Spleen (tissue), 11 donors: ENCODE measurements around the gene SLC25A1. TPM values are rescaled to one million over a fixed set of nuclear protein-coding genes. Genes with fewer than 3 reads are reported as not detected.

ENCODE experiments used
- DNase-seq: peaks from one replicate; pipeline ENCODE4 v3.0.0-alpha.2; 2020
- H3K27ac ChIP-seq, 8 donors: fragments of 200-600 bp; sonication (generic) in 7 of 8; 1 replicate in 4 of 8; 2 replicates in 4 of 8; pipeline versions ENCODE4 v1.5.0 to v1.8.0; 2016 to 2021; ENCODE audit warnings: inconsistent platforms in 4 of 8, mild to moderate bottlenecking in 4 of 8, moderate library complexity in 1 of 8
- H3K27me3 ChIP-seq, 7 donors: fragments of 200-600 bp; sonication (generic) in 6 of 7; replicated peaks in 1 of 7; 1 replicate in 4 of 7; 2 replicates in 3 of 7; pipeline versions ENCODE4 v1.5.0 to v1.8.0; 2016 to 2021; ENCODE audit warnings: inconsistent platforms in 3 of 7, mild to moderate bottlenecking in 1 of 7
- H3K36me3 ChIP-seq, 6 donors: fragments of 200-600 bp; sonication (generic) in 5 of 6; 1 replicate in 4 of 6; 2 replicates in 2 of 6; pipeline versions ENCODE4 v1.5.0 to v1.8.0; 2016 to 2021; ENCODE audit warnings: inconsistent platforms in 2 of 6
- H3K4me1 ChIP-seq, 6 donors: fragments of 200-600 bp; sonication (generic) in 5 of 6; 1 replicate in 3 of 6; 2 replicates in 3 of 6; pipeline versions ENCODE4 v1.5.0 to v1.8.0; 2016 to 2021; ENCODE audit warnings: inconsistent platforms in 3 of 6
- H3K4me3 ChIP-seq, 8 donors: fragments of 200-600 bp; sonication (generic) in 7 of 8; 1 replicate in 4 of 8; 2 replicates in 4 of 8; pipeline versions ENCODE4 v1.5.0 to v1.8.0; 2016 to 2021; ENCODE audit warnings: inconsistent platforms in 4 of 8, mild to moderate bottlenecking in 4 of 8, moderate library complexity in 2 of 8
- H3K9me3 ChIP-seq, 8 donors: fragments of 200-600 bp; sonication (generic) in 7 of 8; 1 replicate in 4 of 8; 2 replicates in 4 of 8; pipeline versions ENCODE4 v1.5.0 to v1.8.0; 2016 to 2021; ENCODE audit warnings: inconsistent platforms in 4 of 8
- POLR2A ChIP-seq, 3 donors: fragments of 450-650 bp; IDR thresholded peaks; one replicate each; pipeline ENCODE4 v1.5.1; 2017; ENCODE audit warnings: antibody characterized with exemption in 3 of 3, mild to moderate bottlenecking in 1 of 3
- POLR2AphosphoS5 ChIP-seq, 3 donors: sonication (generic); formaldehyde crosslinking; IDR thresholded peaks; one replicate each; pipeline ENCODE4 v1.5.1; 2017; ENCODE audit warnings: antibody characterized with exemption in 3 of 3
- WGBS, 5 donors: extraction: QIAGEN DNeasy Blood & Tissue Kit in 3 of 5; methylation state at CpG; one replicate each; pipeline versions ENCODE4 v1.1.5 to v1.1.7; 2013 to 2018; 5-methylcytosine and 5-hydroxymethylcytosine counted together
- intact Hi-C: fragments of 100-400 bp; cut with DNase I; formaldehyde crosslinking; loops from one replicate; pipeline ENCODE4 v1.15.0; 2023; ENCODE audit warnings: low total_unique reads
- polyA plus RNA-seq, 3 donors: library from polyadenylated mRNA; stranded (reverse); fragments of 200-250 nt; gene quantifications; one replicate each; pipeline ENCODE4 v1.2.1, GENCODE V29; 2013
- total RNA-seq, 7 donors: library from RNA; depleted of rRNA in 3 of 7; stranded (reverse); fragments of >200 nt in 3 of 7; fragmentation: NEBNext Ultra II Directional in 4 of 7; extraction: Animal tissue kit (Norgen Biotek cat#: 25700) in 4 of 7; gene quantifications; one replicate each; pipeline versions ENCODE4 v1.1.0 to v1.2.1, GENCODE V29; 2016 to 2021
- TF ChIP-seq, protein P1 (sequence below), 11 experiments: fragments of 200-600 bp in 7 of 11; fragments of 450-650 bp in 4 of 11; sonication (generic) in 4 of 11; IDR thresholded peaks in 8 of 11; conservative IDR thresholded peaks in 3 of 11; 1 replicate in 7 of 11; 2 replicates in 4 of 11; pipeline versions ENCODE4 v1.4.0 to v1.8.0; 2016 to 2021; ENCODE audit warnings: antibody characterized with exemption in 11 of 11, inconsistent platforms in 4 of 11, mild to moderate bottlenecking in 1 of 11
- donor health status: healthy with polysubstance abuse.
- donor health status: DM: no; HTN: no; CAD: no; lungs with moderate emphysema.
- donor health status: DM: no; HTN: no; CAD: no.
- donor health status: Bipolar disorder and iron deficiency.
- donor health status: healthy.
- donor health status: DM: no; HTN: no; CAD: no.
- donor health status: DM: yes; HTN: yes; CAD: no.

SLC25A1 gene
- total and polyA plus RNA-seq, 10 donors: 23.5 to 59.7 (median 35.9) TPM

DNA sequence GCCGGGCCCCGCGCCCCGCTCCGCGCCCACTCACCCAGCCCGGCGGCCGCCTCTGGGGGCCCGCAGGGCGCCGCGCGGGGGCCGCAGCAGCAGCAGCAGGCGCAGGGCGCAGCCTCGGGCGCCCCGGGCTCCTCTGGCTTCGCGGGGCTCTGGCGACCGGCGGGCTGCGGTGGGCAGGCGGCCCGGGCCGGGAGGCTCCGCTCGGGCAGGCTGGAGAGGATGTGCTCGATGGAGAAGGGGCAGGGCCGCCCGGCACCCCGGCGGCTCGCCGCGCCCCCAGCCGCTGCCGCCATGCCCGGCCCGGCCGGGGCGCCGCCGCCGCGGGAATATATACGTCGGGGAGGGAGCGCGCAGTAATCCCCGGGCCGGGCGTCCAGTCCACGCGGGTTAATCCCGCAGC lies 28.5 kb downstream of the SLC25A1 start, which contains the start of gene GSC2:
Gene GSC2 (minus strand): TSS at position 302 of the 400 bp plus-strand sequence. CDS start 9 bp downstream, at position 293.
- TF ChIP-seq, protein P1, sequence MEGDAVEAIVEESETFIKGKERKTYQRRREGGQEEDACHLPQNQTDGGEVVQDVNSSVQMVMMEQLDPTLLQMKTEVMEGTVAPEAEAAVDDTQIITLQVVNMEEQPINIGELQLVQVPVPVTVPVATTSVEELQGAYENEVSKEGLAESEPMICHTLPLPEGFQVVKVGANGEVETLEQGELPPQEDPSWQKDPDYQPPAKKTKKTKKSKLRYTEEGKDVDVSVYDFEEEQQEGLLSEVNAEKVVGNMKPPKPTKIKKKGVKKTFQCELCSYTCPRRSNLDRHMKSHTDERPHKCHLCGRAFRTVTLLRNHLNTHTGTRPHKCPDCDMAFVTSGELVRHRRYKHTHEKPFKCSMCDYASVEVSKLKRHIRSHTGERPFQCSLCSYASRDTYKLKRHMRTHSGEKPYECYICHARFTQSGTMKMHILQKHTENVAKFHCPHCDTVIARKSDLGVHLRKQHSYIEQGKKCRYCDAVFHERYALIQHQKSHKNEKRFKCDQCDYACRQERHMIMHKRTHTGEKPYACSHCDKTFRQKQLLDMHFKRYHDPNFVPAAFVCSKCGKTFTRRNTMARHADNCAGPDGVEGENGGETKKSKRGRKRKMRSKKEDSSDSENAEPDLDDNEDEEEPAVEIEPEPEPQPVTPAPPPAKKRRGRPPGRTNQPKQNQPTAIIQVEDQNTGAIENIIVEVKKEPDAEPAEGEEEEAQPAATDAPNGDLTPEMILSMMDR (IDR thresholded peaks at IDR 0.05 in 8 of 11, conservative IDR thresholded peaks at IDR 0.05 in 3 of 11): no peak
- no peak for TF ChIP-seq POLR2AphosphoS5 (IDR thresholded peaks at IDR 0.05)
- 2 to 9% (median 4%) methylated on average over 9 to 59 of the region's 59 CpGs; no CpG with 5 or more reads in 1 of the 5 donors for WGBS, 5 donors
- peaks cover 6 to 78% (median 49%) of the 10 kb centered on the region in 7 donors for H3K27me3 ChIP-seq
- no peaks in the 10 kb centered on the region for H3K36me3 ChIP-seq
- intact Hi-C loops: loop anchor here (10.0 kb wide), 1 partner anchor 325 kb away; the partner anchor contains the start of genes CDC45 and UFD1
- H3K9me3 ChIP-seq: peaks cover 0 to 14% (median 0%) of the 10 kb centered on the region in 8 donors
- peak within 1 kb of the TSS; percentile 6 to 66 (median 37) for H3K4me3 ChIP-seq
- no peak for DNase-seq
- no peak within 1 kb of the TSS for H3K27ac ChIP-seq
- peaks cover 0 to 28% (median 15%) of the 10 kb centered on the region in 6 donors for H3K4me1 ChIP-seq

DNA sequence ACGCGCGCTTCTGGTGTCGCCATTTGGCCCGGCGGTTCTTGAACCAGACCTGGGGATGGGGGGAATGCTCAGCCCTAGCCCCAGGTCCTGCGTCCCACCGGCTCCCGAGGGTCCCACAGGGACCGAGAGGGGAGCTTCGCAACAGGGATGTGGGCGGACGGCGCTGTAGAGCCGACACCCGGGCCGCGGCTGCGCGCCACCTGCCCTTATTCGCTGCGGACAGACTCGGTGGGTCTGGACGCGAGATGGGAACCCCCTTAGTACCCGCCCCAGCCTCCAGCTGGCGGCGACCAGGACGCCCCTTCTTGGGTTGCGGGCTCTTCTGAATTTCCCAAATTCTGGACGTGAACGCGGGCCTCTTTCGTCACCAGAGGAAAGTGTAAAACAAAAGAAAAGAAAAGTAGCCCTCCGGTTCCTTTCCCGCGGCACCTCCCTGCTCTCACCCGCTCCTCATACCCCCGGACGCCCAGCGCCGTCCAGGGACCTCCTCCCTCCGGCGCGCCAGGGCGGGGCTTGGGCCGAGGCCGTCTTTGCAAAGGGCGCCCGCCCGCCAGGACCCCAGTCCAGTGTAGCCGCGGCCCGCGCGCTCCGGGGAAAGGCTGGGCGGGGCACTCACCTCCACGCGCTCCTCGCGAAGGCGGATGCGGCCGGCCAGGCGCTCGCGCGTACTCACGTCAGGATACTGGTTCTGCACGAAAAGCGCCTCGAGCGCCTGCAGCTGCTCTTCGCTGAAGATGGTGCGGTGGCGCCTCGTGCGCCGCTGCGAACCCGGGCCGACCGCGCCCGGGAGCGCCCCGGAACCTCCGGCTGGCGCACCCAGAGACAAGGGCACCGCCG lies 29.3 kb downstream of the SLC25A1 start:
- H3K4me3 ChIP-seq: peak overlapping the region; percentile 6 to 66 (median 37)
- 4 to 10% (median 4%) methylated on average over 14 to 92 of the region's 92 CpGs for WGBS, 5 donors

DNA sequence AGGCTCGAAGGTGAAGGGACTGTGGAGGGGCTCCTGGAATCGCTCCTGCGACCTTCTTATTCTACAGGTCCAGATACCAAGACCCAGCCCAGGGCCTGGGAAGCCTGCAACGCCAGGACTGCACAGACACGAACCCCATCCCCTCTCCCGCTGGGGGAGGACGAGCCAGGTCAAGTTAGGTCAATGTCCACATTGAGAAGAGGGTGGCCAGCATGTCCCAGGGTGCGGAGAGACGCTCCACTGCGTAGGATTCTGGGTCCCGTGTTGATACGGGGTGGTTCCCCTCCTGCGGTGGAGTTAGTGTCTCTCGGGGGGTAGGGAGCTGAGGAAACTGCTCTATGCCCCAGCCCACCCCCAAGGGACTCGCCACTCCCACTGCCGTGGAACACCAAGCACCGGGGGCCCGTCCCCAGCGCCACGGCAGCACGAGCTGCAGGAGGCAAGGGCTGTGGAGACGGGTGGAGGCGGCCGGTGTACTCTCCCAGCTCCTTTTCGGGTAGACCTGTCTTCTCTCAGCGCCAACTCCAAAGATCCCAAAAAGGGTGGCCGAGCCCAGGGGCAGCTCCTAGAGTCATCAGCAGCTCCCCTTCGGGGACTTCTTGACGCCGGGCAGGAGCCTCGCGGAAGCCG lies 30.0 kb downstream of the SLC25A1 start:
- peaks cover 0 to 7% (median 0%) of the 10 kb centered on the region in 8 donors for H3K9me3 ChIP-seq
- intact Hi-C loops: loop anchor here (10.0 kb wide), 1 partner anchor 326 kb away; the partner anchor contains the start of genes CDC45 and UFD1
- no peaks in the 10 kb centered on the region for H3K36me3 ChIP-seq
- H3K27ac ChIP-seq: no peak overlapping the region
- H3K4me1 ChIP-seq: peaks cover 5 to 40% (median 23%) of the 10 kb centered on the region in 6 donors
- peak; percentile 51 for DNase-seq
- peak overlapping the region in 6 of 8 donors; percentile 29 to 66 (median 38) for H3K4me3 ChIP-seq
- WGBS, 5 donors: 20 to 52% (median 42%) methylated on average over 1 to 33 of the region's 33 CpGs
- TF ChIP-seq POLR2A (IDR thresholded peaks at IDR 0.05) (no peak), POLR2AphosphoS5 (IDR thresholded peaks at IDR 0.05) (no peak)
- TF ChIP-seq, protein P1 (IDR thresholded peaks at IDR 0.05 in 8 of 11, conservative IDR thresholded peaks at IDR 0.05 in 3 of 11): no peak
- peaks cover 6 to 69% (median 49%) of the 10 kb centered on the region in 7 donors for H3K27me3 ChIP-seq

More for the DNA sequence above, 29.3 kb downstream of the SLC25A1 start:
- Histone ChIP-seq H3K9me3 (peaks cover 0 to 14% (median 0%) of the 10 kb centered on the region in 8 donors), H3K27ac (no peak overlapping the region), H3K27me3 (peaks cover 6 to 74% (median 49%) of the 10 kb centered on the region in 7 donors), H3K4me1 (peaks cover 0 to 33% (median 16%) of the 10 kb centered on the region in 6 donors), H3K36me3 (no peaks in the 10 kb centered on the region)
- TF ChIP-seq POLR2AphosphoS5 (IDR thresholded peaks at IDR 0.05) (no peak), POLR2A (IDR thresholded peaks at IDR 0.05) (no peak)
- TF ChIP-seq, protein P1 (IDR thresholded peaks at IDR 0.05 in 8 of 11, conservative IDR thresholded peaks at IDR 0.05 in 3 of 11): no peak
- DNase-seq: peak; percentile 76
- intact Hi-C loops: loop anchor here (10.0 kb wide), 1 partner anchor 326 kb away; the partner anchor contains the start of genes CDC45 and UFD1
